RWPE2 (cell line): Measurements from ENCODE around the gene MYD88.

Source experiments
- ATAC-seq: fragments of 200-7000 bp; cut with Tn5 transposase; 3 replicates; pipeline ENCODE4 v1.9.1; 2021; ENCODE audit warnings: low read depth
- DNase-seq: peaks from one replicate; pipeline ENCODE4 v3.0.0-alpha.2; 2020; ENCODE audit warnings: low spot score
- H3K27ac ChIP-seq: fragments of 450-650 bp; 2 replicates; pipeline ENCODE4 v1.5.1; 2017; ENCODE audit warnings: mild to moderate bottlenecking; ENCODE audit not compliant: poor library complexity, severe bottlenecking
- H3K27me3 ChIP-seq: fragments of 250-450 bp; sonication (Bioruptor Pico); 2 replicates; pipeline ENCODE4 v1.5.1; 2021; ENCODE audit warnings: mild to moderate bottlenecking, moderate library complexity; ENCODE audit not compliant: insufficient read depth, poor library complexity, severe bottlenecking
- H3K36me3 ChIP-seq: fragments of 250-450 bp; sonication (Bioruptor Pico); 2 replicates; pipeline ENCODE4 v1.5.1; 2020; ENCODE audit warnings: low read depth, mild to moderate bottlenecking, moderate library complexity
- H3K4me1 ChIP-seq: fragments of 250-450 bp; sonication (Bioruptor Pico); 2 replicates; pipeline ENCODE4 v1.5.1; 2021; ENCODE audit warnings: mild to moderate bottlenecking, moderate library complexity; ENCODE audit not compliant: insufficient read depth, poor library complexity, severe bottlenecking
- H3K4me3 ChIP-seq: fragments of 250-450 bp; sonication (Bioruptor Pico); 2 replicates; pipeline ENCODE4 v1.5.1; 2021; ENCODE audit warnings: mild to moderate bottlenecking, moderate library complexity; ENCODE audit not compliant: severe bottlenecking
- H3K9me3 ChIP-seq: fragments of 250-450 bp; sonication (Bioruptor Pico); 2 replicates; pipeline ENCODE4 v1.5.1; 2021; ENCODE audit warnings: mild to moderate bottlenecking, moderate library complexity; ENCODE audit not compliant: severe bottlenecking
- TF ChIP-seq, protein P1 (sequence below): fragments of 450-650 bp; IDR thresholded peaks from one replicate; pipeline ENCODE4 v1.5.1; 2017; ENCODE audit warnings: mild to moderate bottlenecking, moderate library complexity; ENCODE audit not compliant: poor library complexity, severe bottlenecking

The MYD88 gene

DNA sequence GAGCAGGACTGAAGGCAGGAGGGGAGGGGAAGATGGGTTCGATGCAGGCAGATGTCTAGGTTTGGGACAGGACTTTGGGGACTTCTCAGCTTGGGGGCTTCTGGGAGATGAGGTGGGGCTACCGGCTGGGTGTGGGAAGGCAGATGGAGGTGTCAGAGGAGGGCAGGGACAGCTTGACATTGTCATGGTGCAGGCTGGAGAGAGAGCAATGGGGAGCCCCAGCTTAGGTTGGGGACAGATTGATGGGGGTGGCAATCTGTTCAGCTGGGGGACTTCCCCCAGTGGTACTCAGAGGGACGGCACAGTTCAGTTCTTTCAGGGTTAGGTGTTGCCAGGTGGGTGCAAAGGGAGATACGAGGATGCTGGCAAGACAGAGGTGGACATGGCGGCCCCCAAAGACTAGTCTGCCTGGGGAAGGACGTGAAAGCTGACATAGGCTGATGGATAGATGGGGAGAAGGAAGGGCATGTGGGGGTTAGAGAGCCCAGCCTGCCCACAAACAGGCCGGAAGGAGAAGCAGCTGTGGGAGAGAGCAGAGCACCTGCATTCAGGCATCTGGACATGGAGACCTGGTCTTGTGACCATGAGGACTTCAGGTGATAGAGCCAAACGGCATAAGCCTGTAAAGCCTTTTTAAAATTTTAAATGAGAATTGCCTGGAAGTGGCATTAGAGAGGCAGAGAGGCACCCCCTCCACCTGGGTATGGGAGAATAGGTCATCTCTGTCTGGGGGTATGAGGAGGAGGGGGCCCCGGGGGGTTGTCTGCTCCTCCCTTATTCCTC, 22.6 kb upstream of the MYD88 start:
- Histone ChIP-seq H3K4me3 (no peak overlapping the region), H3K27me3 (no peaks in the 10 kb centered on the region), H3K9me3 (no peaks in the 10 kb centered on the region), H3K4me1 (no peaks in the 10 kb centered on the region), H3K36me3 (no peaks in the 10 kb centered on the region), H3K27ac (no peak overlapping the region)
- TF ChIP-seq, protein P1, sequence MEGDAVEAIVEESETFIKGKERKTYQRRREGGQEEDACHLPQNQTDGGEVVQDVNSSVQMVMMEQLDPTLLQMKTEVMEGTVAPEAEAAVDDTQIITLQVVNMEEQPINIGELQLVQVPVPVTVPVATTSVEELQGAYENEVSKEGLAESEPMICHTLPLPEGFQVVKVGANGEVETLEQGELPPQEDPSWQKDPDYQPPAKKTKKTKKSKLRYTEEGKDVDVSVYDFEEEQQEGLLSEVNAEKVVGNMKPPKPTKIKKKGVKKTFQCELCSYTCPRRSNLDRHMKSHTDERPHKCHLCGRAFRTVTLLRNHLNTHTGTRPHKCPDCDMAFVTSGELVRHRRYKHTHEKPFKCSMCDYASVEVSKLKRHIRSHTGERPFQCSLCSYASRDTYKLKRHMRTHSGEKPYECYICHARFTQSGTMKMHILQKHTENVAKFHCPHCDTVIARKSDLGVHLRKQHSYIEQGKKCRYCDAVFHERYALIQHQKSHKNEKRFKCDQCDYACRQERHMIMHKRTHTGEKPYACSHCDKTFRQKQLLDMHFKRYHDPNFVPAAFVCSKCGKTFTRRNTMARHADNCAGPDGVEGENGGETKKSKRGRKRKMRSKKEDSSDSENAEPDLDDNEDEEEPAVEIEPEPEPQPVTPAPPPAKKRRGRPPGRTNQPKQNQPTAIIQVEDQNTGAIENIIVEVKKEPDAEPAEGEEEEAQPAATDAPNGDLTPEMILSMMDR, result no peak
- ATAC-seq (no peak), DNase-seq (no peak)

DNA sequence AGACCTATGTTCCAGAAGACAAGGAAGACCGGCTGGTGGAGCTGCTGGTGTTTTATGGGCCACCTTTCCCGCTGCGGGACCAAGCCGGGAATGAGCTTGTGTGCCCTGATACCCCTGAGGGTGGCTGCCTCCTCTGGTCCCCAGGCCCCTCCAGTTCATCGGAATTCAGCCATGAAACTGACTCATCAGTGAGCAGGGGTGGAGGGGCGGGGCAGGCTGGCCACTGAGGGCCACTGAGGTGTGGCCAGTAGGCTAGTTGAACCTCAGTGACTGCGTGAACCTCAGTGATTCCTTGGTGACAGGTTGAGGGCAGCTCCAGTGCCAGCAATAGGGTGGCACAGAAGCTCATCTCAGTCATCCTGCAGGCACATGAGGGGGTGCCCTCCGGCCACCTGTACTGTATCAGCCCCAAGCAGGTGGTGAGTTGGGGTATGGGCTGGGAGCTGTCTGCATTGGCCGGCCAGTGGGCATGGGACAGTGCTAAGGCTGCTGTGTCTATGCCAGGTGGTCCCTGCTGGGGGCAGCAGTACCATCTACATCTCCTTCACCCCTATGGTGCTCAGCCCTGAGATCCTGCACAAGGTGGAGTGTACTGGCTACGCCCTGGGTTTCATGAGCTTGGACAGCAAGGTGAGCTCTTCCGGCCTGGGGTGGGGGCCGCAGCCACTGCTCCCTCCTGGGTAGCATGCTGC, 21.8 kb upstream of the MYD88 start:
- H3K4me3 ChIP-seq, result no peak overlapping the region
- DNase-seq, result no peak

DNA sequence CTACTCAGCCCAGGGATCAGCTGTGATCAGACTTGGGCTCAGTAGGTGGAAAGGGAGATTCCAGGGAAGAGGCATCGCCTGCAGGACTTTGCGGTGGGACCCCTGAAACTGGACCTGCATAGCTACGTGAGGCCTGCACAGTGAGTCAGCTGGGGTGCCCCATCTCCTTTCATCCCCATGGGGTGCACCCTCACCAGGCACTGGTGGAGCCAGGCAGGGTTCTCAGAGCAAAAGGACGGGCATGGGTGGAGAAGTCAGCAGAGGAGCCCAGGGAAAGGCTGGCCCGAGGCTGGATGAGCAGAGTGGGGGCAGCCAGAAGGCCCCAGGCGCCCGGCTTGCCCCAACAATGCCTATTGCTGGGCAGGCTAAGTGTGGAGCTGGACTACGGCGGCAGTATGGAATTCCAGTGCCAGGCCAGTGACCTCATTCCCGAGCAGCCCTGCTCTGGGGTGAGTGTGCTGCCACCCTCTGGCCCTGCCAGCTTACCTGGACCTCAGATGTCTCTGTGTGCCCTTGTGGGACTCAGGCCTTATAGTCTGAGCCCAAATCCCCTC, 21.2 kb upstream of the MYD88 start:
- ATAC-seq, result peak; percentile 47

More for the DNA sequence above, 21.8 kb upstream of the MYD88 start:
- TF ChIP-seq, protein P1, result no peak
- ATAC-seq, result no peak; the same call in 2 of the 3 replicates
- Histone ChIP-seq H3K4me1 (no peaks in the 10 kb centered on the region), H3K36me3 (no peaks in the 10 kb centered on the region), H3K27ac (no peak overlapping the region), H3K27me3 (no peaks in the 10 kb centered on the region), H3K9me3 (no peaks in the 10 kb centered on the region)

DNA sequence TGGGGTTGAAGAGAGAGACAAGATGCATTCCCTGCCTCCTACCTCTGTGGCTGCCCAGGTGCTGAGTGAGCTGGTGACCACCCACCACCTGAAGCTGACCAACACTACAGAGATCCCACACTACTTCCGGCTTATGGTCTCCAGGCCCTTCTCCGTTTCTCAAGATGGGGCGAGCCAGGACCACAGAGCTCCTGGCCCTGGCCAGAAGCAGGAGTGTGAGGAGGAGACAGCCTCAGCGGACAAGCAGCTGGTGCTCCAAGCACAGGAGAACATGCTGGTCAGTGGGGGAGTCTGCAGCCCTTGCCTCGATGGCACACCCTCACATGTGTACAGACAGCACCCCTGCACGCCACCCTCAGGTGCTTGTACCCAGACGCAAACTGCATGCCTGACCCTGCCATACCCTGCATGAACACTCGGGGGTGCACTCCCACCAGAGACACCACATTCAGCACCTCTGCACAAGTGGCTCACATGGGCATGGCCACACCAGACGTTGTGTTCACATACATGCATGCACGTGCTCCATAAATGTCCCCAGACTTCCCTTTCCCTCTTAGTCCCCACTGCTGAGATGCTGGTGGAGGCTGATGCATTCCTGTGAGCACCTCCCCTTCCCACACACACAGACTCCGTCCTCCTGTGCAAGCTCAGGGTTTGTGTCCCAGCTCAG, 20.6 kb upstream of the MYD88 start:
- no peaks in the 10 kb centered on the region for H3K4me1 ChIP-seq
- no peaks in the 10 kb centered on the region for H3K9me3 ChIP-seq
- H3K4me3 ChIP-seq, result no peak overlapping the region
- DNase-seq, result peak; percentile 53
- no peak overlapping the region for H3K27ac ChIP-seq
- H3K27me3 ChIP-seq, result no peaks in the 10 kb centered on the region
- H3K36me3 ChIP-seq, result peaks cover 10% of the 10 kb centered on the region
- TF ChIP-seq, protein P1, result peak; percentile 75
- ATAC-seq, result peak; percentile 53

More for the DNA sequence above, 21.2 kb upstream of the MYD88 start:
- Histone ChIP-seq H3K4me1 (no peaks in the 10 kb centered on the region), H3K27me3 (no peaks in the 10 kb centered on the region), H3K4me3 (no peak overlapping the region), H3K36me3 (peaks cover 4% of the 10 kb centered on the region), H3K9me3 (no peaks in the 10 kb centered on the region), H3K27ac (no peak overlapping the region)
- TF ChIP-seq, protein P1, result no peak
- peak; percentile 34 for DNase-seq
